ENCODE data around the gene CDK18.

The CDK18 gene

GRCh38 chr1:205519541-205520131 lies 15.2 kb downstream of the CDK18 start:
- no peak overlapping the region for H3K4me3 ChIP-seq (ENCODE audit: low read depth, low read length)
- no peak for TF ChIP-seq CTCF (IDR thresholded peaks at IDR 0.05; ENCODE audit: low read depth, low read length)

GRCh38 chr1:205520709-205521108 lies 16.2 kb downstream of the CDK18 start:
- no peak for TF ChIP-seq CTCF (IDR thresholded peaks at IDR 0.05; ENCODE audit: low read depth, low read length)
- H3K4me3 ChIP-seq (ENCODE audit: low read depth, low read length), result no peak overlapping the region

GRCh38 chr1:205521686-205522085 lies 17.2 kb downstream of the CDK18 start:
- no peak overlapping the region for H3K4me3 ChIP-seq (ENCODE audit: low read depth, low read length)
- no peak for TF ChIP-seq CTCF (IDR thresholded peaks at IDR 0.05; ENCODE audit: low read depth, low read length)

GRCh38 chr1:205522692-205523091 lies 18.2 kb downstream of the CDK18 start:
- no peak overlapping the region for H3K4me3 ChIP-seq (ENCODE audit: low read depth, low read length)

GRCh38 chr1:205523261-205523890 lies 18.9 kb downstream of the CDK18 start:
- no peak for TF ChIP-seq CTCF (IDR thresholded peaks at IDR 0.05; ENCODE audit: low read depth, low read length)
- H3K4me3 ChIP-seq (ENCODE audit: low read depth, low read length), result no peak overlapping the region

More at GRCh38 chr1:205522692-205523091, 18.2 kb downstream of the CDK18 start:
- no peak for TF ChIP-seq CTCF (IDR thresholded peaks at IDR 0.05; ENCODE audit: low read depth, low read length)

GRCh38 chr1:205523891-205524793 lies 19.7 kb downstream of the CDK18 start:
- no peak overlapping the region for H3K4me3 ChIP-seq (ENCODE audit: low read depth, low read length)
- TF ChIP-seq CTCF (IDR thresholded peaks at IDR 0.05; ENCODE audit: low read depth, low read length), result peak; percentile 67

GRCh38 chr1:205524794-205525101 lies 20.3 kb downstream of the CDK18 start:
- H3K4me3 ChIP-seq (ENCODE audit: low read depth, low read length), result no peak overlapping the region
- TF ChIP-seq CTCF (IDR thresholded peaks at IDR 0.05; ENCODE audit: low read depth, low read length), result no peak
